ENCODE data around the gene ZBED1. TPM values are rescaled to one million over a fixed set of nuclear protein-coding genes. Genes with fewer than 3 reads are reported as not detected.
"Not testable (repeated sequence)": the region's sequence is repeated elsewhere in the genome, so short reads cannot be mapped to it uniquely, and the experiment has no call there.

Gene ZBED1
- total and polyA plus RNA-seq, 4 donors, result 29.7 to 56.3 (median 42.0) TPM

- WGBS (ENCODE audit: insufficient coverage), result 50% methylated on average over 1 of the region's 6 CpGs
- Histone ChIP-seq H3K27me3 (ENCODE audit: control insufficient read depth, insufficient read depth, low read length) (no peaks in the 10 kb centered on the region), H3K9me3 (ENCODE audit: control insufficient read depth, insufficient read depth, low read length) (no peaks in the 10 kb centered on the region), H3K4me3 (ENCODE audit: low read depth, low read length) (no peak overlapping the region), H3K4me1 (ENCODE audit: control insufficient read depth, insufficient read depth, low read length) (no peaks in the 10 kb centered on the region), H3K27ac (ENCODE audit: low read depth, low read length) (no peak overlapping the region), H3K36me3 (ENCODE audit: control insufficient read depth, insufficient read depth, low read length) (no peaks in the 10 kb centered on the region)
- no peak for DNase-seq (ENCODE audit: low read depth in 4 of 6, low spot score in 6 of 6)
Measured at GRCh38 chrX:2521927-2522386, 21.2 kb upstream of the ZBED1 start.

GRCh38 chrX:2521092-2521926 is 20.5 kb upstream of the ZBED1 start:
- Histone ChIP-seq H3K27ac (ENCODE audit: low read depth, low read length) (no peak overlapping the region), H3K27me3 (ENCODE audit: control insufficient read depth, insufficient read depth, low read length) (no peaks in the 10 kb centered on the region), H3K4me3 (ENCODE audit: low read depth, low read length) (no peak overlapping the region), H3K36me3 (ENCODE audit: control insufficient read depth, insufficient read depth, low read length) (no peaks in the 10 kb centered on the region), H3K4me1 (ENCODE audit: control insufficient read depth, insufficient read depth, low read length) (peaks cover 3% of the 10 kb centered on the region), H3K9me3 (ENCODE audit: control insufficient read depth, insufficient read depth, low read length) (no peaks in the 10 kb centered on the region)
- 47% methylated on average over 8 of the region's 15 CpGs for WGBS (ENCODE audit: insufficient coverage)
- DNase-seq (ENCODE audit: low read depth in 4 of 6, low spot score in 6 of 6), result no peak

GRCh38 chrX:2520539-2520938 is 19.8 kb upstream of the ZBED1 start:
- WGBS (ENCODE audit: insufficient coverage), result 97% methylated on average over 8 of the region's 8 CpGs

GRCh38 chrX:2519638-2520037 is 18.9 kb upstream of the ZBED1 start:
- H3K27me3 ChIP-seq (ENCODE audit: control insufficient read depth, insufficient read depth, low read length); DNase-seq (ENCODE audit: low read depth in 4 of 6, low spot score in 6 of 6); H3K4me1 ChIP-seq (ENCODE audit: control insufficient read depth, insufficient read depth, low read length); H3K27ac ChIP-seq (ENCODE audit: low read depth, low read length); H3K36me3 ChIP-seq (ENCODE audit: control insufficient read depth, insufficient read depth, low read length); H3K4me3 ChIP-seq (ENCODE audit: low read depth, low read length); H3K9me3 ChIP-seq (ENCODE audit: control insufficient read depth, insufficient read depth, low read length): not testable (repeated sequence)
- WGBS (ENCODE audit: insufficient coverage), result 83% methylated on average over 3 of the region's 3 CpGs

More at GRCh38 chrX:2520539-2520938, 19.8 kb upstream of the ZBED1 start:
- no peak overlapping the region for H3K27ac ChIP-seq (ENCODE audit: low read depth, low read length)
- no peaks in the 10 kb centered on the region for H3K36me3 ChIP-seq (ENCODE audit: control insufficient read depth, insufficient read depth, low read length)
- DNase-seq (ENCODE audit: low read depth in 4 of 6, low spot score in 6 of 6), result no peak
- no peak overlapping the region for H3K4me3 ChIP-seq (ENCODE audit: low read depth, low read length)
- H3K27me3 ChIP-seq (ENCODE audit: control insufficient read depth, insufficient read depth, low read length), result no peaks in the 10 kb centered on the region
- no peaks in the 10 kb centered on the region for H3K9me3 ChIP-seq (ENCODE audit: control insufficient read depth, insufficient read depth, low read length)
- peaks cover 3% of the 10 kb centered on the region for H3K4me1 ChIP-seq (ENCODE audit: control insufficient read depth, insufficient read depth, low read length)

GRCh38 chrX:2517055-2517454 is 16.3 kb upstream of the ZBED1 start:
- Histone ChIP-seq H3K9me3 (ENCODE audit: control insufficient read depth, insufficient read depth, low read length) (no peaks in the 10 kb centered on the region), H3K27ac (ENCODE audit: low read depth, low read length) (no peak overlapping the region), H3K4me3 (ENCODE audit: low read depth, low read length) (no peak overlapping the region), H3K27me3 (ENCODE audit: control insufficient read depth, insufficient read depth, low read length) (no peaks in the 10 kb centered on the region), H3K4me1 (ENCODE audit: control insufficient read depth, insufficient read depth, low read length) (peaks cover 3% of the 10 kb centered on the region), H3K36me3 (ENCODE audit: control insufficient read depth, insufficient read depth, low read length) (no peaks in the 10 kb centered on the region)
- DNase-seq (ENCODE audit: low read depth in 4 of 6, low spot score in 6 of 6), result no peak
- WGBS (ENCODE audit: insufficient coverage), result 0% methylated on average over 1 of the region's 6 CpGs

GRCh38 chrX:2516623-2517022 is 15.8 kb upstream of the ZBED1 start:
- WGBS (ENCODE audit: insufficient coverage), result 78% methylated on average over 3 of the region's 5 CpGs
- Histone ChIP-seq H3K27ac (ENCODE audit: low read depth, low read length) (no peak overlapping the region), H3K27me3 (ENCODE audit: control insufficient read depth, insufficient read depth, low read length) (no peaks in the 10 kb centered on the region), H3K4me1 (ENCODE audit: control insufficient read depth, insufficient read depth, low read length) (peaks cover 3% of the 10 kb centered on the region), H3K4me3 (ENCODE audit: low read depth, low read length) (no peak overlapping the region), H3K36me3 (ENCODE audit: control insufficient read depth, insufficient read depth, low read length) (no peaks in the 10 kb centered on the region), H3K9me3 (ENCODE audit: control insufficient read depth, insufficient read depth, low read length) (no peaks in the 10 kb centered on the region)
- DNase-seq (ENCODE audit: low read depth in 4 of 6, low spot score in 6 of 6), result peak in 1 of 6 donors; percentile 34

GRCh38 chrX:2514131-2514530 is 13.4 kb upstream of the ZBED1 start:
- Histone ChIP-seq H3K4me3 (ENCODE audit: low read depth, low read length) (no peak overlapping the region), H3K27me3 (ENCODE audit: control insufficient read depth, insufficient read depth, low read length) (no peaks in the 10 kb centered on the region), H3K9me3 (ENCODE audit: control insufficient read depth, insufficient read depth, low read length) (no peaks in the 10 kb centered on the region), H3K36me3 (ENCODE audit: control insufficient read depth, insufficient read depth, low read length) (no peaks in the 10 kb centered on the region), H3K4me1 (ENCODE audit: control insufficient read depth, insufficient read depth, low read length) (peaks cover 3% of the 10 kb centered on the region), H3K27ac (ENCODE audit: low read depth, low read length) (no peak overlapping the region)
- WGBS (ENCODE audit: insufficient coverage), result 61% methylated on average over 3 of the region's 5 CpGs
- no peak for DNase-seq (ENCODE audit: low read depth in 4 of 6, low spot score in 6 of 6)

GRCh38 chrX:2513121-2513664 is 12.4 kb upstream of the ZBED1 start:
- H3K36me3 ChIP-seq (ENCODE audit: control insufficient read depth, insufficient read depth, low read length), result no peaks in the 10 kb centered on the region
- H3K27ac ChIP-seq (ENCODE audit: low read depth, low read length), result no peak overlapping the region
- H3K9me3 ChIP-seq (ENCODE audit: control insufficient read depth, insufficient read depth, low read length), result no peaks in the 10 kb centered on the region
- DNase-seq (ENCODE audit: low read depth in 4 of 6, low spot score in 6 of 6), result no peak
- WGBS (ENCODE audit: insufficient coverage), result 46% methylated on average over 6 of the region's 6 CpGs
- H3K4me1 ChIP-seq (ENCODE audit: control insufficient read depth, insufficient read depth, low read length), result peaks cover 3% of the 10 kb centered on the region
- H3K4me3 ChIP-seq (ENCODE audit: low read depth, low read length), result no peak overlapping the region
- H3K27me3 ChIP-seq (ENCODE audit: control insufficient read depth, insufficient read depth, low read length), result no peaks in the 10 kb centered on the region

- no peaks in the 10 kb centered on the region for H3K27me3 ChIP-seq (ENCODE audit: control insufficient read depth, insufficient read depth, low read length)
- DNase-seq (ENCODE audit: low read depth in 4 of 6, low spot score in 6 of 6), result no peak
- H3K4me3 ChIP-seq (ENCODE audit: low read depth, low read length), result no peak overlapping the region
- no peaks in the 10 kb centered on the region for H3K36me3 ChIP-seq (ENCODE audit: control insufficient read depth, insufficient read depth, low read length)
- WGBS (ENCODE audit: insufficient coverage), result 100% methylated on average over 1 of the region's 8 CpGs
- H3K27ac ChIP-seq (ENCODE audit: low read depth, low read length), result no peak overlapping the region
- H3K4me1 ChIP-seq (ENCODE audit: control insufficient read depth, insufficient read depth, low read length), result peaks cover 3% of the 10 kb centered on the region
- no peaks in the 10 kb centered on the region for H3K9me3 ChIP-seq (ENCODE audit: control insufficient read depth, insufficient read depth, low read length)
Measured at GRCh38 chrX:2512501-2512900, 11.7 kb upstream of the ZBED1 start.

- Histone ChIP-seq H3K4me3 (ENCODE audit: low read depth, low read length) (no peak overlapping the region), H3K4me1 (ENCODE audit: control insufficient read depth, insufficient read depth, low read length) (no peaks in the 10 kb centered on the region), H3K36me3 (ENCODE audit: control insufficient read depth, insufficient read depth, low read length) (no peaks in the 10 kb centered on the region), H3K27ac (ENCODE audit: low read depth, low read length) (no peak overlapping the region), H3K9me3 (ENCODE audit: control insufficient read depth, insufficient read depth, low read length) (no peaks in the 10 kb centered on the region), H3K27me3 (ENCODE audit: control insufficient read depth, insufficient read depth, low read length) (no peaks in the 10 kb centered on the region)
- WGBS (ENCODE audit: insufficient coverage), result 94% methylated on average over 6 of the region's 6 CpGs
- DNase-seq (ENCODE audit: low read depth in 4 of 6, low spot score in 6 of 6), result no peak
Measured at GRCh38 chrX:2511326-2511725, 10.6 kb upstream of the ZBED1 start.
